Measurements from ENCODE around the gene PHC2.

PHC2 gene

GRCh38 chr1:33288976-33289857 lies 141.7 kb downstream of the PHC2 start:
- DNase-seq, result no peak

DNA sequence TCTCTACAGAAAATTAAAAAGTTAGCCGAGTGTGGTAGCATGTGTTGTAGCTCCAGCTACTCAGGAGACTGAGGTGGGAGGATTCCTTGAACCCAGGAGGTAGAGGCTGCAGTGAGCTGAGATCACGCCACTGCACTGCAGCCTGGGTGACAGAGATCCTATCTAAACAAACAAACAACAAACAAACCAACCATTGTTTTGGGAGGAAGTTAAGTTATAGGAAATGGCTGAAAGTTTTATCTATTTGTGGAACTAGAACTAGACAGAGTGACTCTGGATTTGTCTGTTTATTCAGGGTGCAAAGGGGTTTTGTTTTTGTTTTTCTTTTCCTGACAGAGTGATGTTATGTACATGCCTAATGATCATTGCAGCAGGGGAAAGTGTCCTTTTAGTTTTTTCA lies 143.6 kb downstream of the PHC2 start:
- no peak for DNase-seq

DNA sequence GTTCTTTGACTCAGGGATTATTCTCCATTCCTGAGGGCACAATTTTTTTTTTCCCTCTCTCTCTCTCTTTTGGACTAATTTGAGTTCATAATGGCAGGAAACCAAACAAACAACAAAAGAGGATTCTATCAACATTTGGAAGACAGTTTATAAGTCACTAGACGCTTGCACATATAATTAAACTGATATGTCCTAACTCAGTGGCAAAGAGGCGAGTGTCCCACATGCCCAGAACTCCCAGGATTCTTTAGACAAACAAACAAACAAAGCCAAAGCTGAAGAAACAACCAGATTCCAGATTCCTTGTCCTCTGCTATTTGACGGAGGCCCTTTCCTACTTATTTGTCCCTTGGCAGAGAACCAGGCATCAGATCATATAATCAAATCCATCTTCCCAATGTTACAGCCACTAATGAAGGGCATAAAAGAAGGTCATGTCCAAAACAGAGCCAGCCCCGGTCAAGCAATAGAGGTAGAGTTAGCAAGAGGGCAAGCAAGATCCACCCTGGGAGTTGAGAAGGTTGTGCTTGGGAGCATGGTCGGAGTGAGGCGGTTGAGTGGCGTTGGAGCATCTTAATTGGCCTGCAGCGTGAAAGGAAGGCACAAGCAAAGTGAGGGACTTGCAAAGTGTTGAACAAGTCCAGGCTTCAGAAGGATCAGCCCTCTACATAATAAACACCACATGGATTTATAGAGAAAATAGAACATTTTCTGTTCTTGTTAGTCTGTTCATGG lies 144.3 kb downstream of the PHC2 start:
- no peak for DNase-seq

- no peak for DNase-seq
Observed at GRCh38 chr1:33284049-33284448, 146.8 kb downstream of the PHC2 start.

DNA sequence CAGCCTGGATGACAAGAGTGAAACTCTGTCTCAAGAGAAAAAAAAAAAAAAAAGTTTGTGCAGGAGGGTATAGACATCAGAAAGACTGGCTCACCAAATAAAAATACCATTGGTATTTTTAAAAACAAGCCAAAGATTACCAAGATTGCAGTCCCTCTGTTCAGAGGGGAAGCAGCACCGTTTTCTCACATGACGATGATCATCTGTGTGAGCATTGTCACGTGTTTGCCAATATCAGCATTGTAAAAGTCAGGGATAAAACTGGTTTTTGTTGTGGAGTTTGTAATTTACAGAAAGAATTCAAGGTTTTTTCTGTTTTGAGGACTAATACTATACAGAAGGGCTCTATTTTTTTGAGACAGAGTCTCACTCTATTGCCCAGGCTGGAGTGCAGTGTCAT lies 148.1 kb downstream of the PHC2 start:
- no peak for DNase-seq

DNA sequence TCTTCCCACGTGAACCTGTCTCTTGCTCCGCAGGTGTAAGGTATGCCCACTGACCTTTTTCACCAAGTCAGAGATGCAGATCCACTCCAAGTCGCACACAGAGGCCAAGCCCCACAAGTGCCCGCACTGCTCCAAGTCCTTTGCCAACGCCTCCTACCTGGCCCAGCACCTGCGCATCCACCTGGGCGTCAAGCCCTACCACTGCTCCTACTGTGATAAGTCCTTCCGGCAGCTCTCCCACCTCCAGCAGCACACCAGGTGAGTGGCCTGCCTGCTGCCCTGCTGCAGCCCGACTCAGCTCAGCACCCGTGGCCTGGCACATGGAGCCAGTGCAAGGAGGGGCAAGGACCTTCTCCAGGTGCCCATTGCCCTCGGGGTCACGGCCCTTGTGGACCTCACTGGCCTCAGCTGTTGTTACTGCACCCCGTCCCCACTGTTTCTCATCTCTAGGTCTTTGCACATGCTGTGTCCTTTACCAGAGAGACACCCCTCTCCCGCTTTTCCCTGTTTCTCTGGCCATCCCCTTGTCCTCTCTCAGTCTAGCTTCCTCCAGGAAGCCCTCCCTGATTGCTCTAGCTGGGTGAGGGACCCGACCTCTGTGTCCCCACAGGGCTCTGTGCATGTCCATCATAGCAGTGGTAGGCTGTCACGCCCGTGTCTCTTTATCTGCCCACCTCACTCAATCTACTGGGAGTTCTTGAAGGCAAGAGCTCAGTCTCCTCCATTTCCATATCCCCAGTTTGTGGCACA lies 149.2 kb downstream of the PHC2 start:
- DNase-seq, result no peak

DNA sequence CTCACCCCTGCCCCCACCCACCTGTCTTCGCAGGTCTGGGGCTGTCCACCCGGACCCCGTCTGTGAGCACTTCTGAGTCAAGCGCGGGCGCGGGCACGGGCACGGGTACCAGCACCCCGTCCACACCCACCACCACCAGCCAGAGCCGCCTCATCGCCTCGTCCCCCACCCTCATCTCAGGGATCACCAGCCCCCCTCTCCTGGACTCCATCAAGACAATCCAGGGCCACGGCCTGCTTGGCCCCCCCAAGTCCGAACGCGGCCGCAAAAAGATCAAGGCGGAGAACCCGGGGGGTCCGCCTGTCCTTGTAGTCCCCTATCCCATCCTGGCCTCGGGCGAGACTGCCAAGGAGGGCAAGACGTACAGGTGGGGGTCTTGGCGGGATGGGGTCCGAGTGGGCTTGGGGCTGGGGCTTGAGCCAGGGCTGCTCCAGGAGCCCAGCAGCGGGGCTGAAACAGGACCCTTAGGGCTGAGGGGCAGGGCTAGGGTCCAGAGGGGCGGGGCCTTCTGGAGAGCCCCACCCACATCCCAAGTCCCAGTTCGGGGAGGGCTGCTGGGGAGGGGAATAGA lies 150.7 kb downstream of the PHC2 start:
- no peak for DNase-seq

DNA sequence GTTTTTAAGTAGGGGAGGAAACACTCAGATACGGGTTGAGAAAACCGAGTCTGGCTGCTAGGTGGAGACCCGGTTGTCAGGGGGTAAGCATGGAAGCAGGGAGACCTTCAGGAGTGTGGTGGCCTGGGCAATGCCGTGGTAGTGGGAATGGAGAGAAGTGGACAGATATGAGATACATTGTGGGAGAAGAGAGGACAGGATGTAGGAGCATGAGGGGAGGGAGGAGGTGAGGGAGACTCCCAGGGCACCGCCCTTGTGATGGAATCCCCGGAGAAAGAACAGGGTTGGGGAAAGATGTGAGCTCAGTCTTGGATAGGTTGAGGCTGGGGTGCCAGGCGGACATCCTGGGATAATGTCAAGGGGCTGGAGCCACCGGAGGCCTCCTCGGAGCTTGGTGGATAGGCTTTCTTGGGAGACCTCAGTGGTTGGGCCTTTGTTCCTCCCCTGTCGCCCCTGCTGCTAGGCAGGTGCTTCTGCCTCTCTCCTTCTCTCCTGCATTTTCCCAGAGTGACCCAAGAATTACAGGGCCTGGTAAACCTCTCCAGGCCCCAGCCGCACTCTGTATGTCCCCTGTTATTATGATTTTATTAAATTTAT lies 153.3 kb downstream of the PHC2 start:
- no peak for DNase-seq

DNA sequence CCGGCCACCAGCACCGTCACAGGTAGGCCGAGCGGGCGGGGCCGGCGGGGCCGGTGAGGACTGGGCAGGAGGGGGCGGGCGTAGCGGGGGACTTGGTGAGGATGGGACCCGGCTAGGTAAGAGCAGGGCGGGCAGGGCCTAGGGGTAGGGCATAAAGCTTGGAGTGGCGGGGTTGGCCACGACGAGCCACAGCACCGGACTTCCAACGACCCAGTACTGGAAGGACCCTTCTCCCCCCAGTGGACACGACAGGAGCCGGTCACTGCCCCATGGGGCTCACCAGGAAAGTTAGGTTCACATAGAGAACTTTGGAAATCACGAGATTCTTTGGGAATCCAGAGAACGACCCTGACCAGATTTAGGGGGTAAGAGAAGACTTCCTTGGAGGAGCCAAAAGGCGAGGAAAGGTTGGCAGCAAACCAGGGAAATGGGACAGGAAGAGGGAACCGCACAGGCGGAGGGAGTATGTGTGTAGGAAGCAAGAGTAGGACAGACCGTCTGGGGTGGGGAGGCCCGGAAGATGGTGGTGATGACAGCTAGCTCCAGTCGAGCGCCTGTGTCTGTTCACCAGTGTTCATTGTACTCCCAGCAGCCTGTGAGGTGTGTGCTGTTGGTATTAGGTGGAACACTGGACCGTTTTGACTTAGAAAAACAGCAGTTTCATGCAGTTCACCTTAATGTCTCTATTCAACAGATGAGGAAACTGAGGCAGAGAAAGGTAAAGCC lies 154.2 kb downstream of the PHC2 start:
- no peak for DNase-seq

DNA sequence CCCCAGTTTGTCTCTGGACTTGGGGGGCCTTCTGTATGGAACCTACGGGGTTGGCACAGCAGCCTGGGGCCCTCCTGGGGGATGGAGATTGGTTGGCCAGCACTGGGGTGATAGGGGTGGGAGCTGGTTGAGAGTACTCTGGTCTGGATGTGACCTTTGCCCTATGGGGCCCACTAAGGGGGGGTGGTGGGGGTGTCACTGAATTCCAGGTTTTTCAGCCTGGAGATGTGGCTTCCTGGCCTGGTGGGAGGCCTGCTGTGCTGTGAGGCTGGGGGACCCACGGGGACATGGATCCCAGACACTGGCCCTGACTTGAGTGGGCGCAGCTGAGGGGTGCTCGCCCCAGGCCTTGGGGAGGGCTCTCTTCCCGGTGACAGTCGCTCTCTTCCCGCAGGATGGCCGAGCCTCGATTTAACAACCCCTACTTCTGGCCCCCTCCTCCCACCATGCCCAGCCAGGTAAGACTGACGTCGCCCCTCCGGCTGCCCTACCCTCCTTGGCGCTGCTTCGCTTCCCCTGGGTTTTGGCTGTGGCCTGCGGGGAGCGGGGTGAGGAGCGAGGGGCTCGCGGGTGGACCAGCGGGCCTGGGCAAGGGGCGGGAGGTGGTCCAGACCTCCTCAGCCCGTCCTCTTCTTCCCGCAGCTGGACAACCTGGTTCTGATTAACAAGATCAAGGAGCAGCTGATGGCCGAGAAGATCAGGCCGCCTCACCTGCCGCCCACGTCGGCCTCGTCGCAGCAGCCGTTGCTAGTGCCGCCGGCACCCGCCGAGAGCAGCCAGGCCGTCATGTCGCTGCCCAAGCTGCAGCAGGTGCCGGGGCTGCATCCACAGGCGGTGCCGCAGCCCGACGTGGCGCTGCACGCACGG lies 155.0 kb downstream of the PHC2 start:
- DNase-seq, result no peak

DNA sequence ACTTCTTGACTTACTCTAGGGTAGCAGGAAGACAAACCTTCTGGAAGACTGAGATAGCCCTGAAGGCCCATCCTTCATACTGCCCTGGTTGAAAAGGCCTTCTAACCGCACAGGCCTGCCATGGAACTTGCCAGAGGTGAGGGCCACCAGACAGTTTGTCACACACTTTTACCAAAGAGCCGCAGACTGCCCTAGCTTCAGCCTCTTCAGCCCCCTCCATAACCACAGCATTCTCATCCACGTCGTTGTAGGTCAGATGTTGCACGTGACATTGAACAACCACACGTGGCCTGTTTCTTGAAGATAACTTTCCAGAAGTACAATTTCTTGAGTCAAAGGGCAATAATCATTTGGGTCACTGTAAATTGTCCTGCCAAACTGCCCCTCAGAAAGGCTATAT lies 155.7 kb downstream of the PHC2 start:
- DNase-seq, result no peak

DNA sequence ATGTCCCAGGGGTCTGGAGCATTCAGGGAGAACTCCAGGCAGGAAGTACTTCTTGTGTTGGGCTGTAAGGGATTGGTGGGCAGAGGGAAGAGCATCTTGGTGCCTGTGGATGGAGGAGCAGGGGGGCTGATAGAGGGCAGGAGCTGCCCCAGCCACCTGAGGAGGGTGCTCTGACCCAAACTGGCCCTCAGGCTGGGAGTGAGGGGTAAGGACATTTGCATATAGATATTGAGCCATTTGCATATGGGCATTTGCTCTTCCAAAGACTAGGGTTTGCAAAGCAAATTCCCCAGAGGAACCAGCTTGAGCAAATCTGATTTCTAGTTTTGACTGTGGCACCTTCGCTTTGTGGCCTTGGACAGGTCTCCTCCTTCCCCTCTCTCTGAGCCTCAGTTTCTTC lies 156.4 kb downstream of the PHC2 start:
- DNase-seq, result no peak

DNA sequence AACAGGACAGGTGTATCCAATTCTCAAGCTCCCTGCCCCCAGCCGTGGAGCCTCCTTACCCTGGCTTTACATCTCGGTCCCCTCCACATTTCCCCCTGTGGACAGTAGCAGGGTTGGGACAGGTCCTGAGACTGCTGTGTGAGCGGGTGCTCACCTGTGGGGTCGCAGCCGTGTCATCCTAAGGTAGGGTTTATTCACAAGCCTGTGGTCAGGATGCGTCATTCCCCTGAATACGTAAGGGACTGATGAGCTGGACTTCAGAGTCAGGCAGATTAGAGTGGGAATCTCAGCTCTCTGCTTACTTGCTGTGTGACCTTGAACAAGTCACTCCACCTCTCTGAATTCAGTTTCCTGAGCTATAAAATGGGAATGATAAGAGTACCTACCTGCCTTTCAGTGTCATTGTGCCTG lies 156.9 kb downstream of the PHC2 start:
- DNase-seq, result no peak
